ENCODE data around the gene PITPNC1.
"Not testable (repeated sequence)": the region's sequence is repeated elsewhere in the genome, so short reads cannot be mapped to it uniquely, and the experiment has no call there.

Gene PITPNC1

GRCh38 chr17:67403483-67403882 lies 26.4 kb downstream of the PITPNC1 start:
- Mint-ChIP-seq H3K36me3 (peaks cover 10% of the 10 kb centered on the region), H3K4me3 (no peak overlapping the region), H3K27ac (peak overlapping the region; percentile 78), H3K4me1 (peaks cover 57% of the 10 kb centered on the region), H3K9me3 (no peaks in the 10 kb centered on the region)
- ATAC-seq, result no peak
- DNase-seq (ENCODE audit: low spot score in 2 of 2), result no peak

- ATAC-seq; DNase-seq (ENCODE audit: low spot score in 2 of 2); H3K9me3 Mint-ChIP-seq; H3K36me3 Mint-ChIP-seq: not testable (repeated sequence)
- peaks cover 47% of the 10 kb centered on the region for H3K4me1 Mint-ChIP-seq
- peak overlapping the region; percentile 8 for H3K4me3 Mint-ChIP-seq
- H3K27ac Mint-ChIP-seq, result peak overlapping the region; percentile 24
Observed at GRCh38 chr17:67408455-67408830, 31.4 kb downstream of the PITPNC1 start.

GRCh38 chr17:67411397-67411796 lies 34.3 kb downstream of the PITPNC1 start:
- Mint-ChIP-seq H3K4me1 (peaks cover 49% of the 10 kb centered on the region), H3K9me3 (no peaks in the 10 kb centered on the region), H3K4me3 (no peak overlapping the region), H3K27ac (peak overlapping the region; percentile 26), H3K36me3 (no peaks in the 10 kb centered on the region)
- no peak for DNase-seq (ENCODE audit: low spot score in 2 of 2)
- ATAC-seq, result no peak

- Mint-ChIP-seq H3K4me3 (no peak overlapping the region), H3K9me3 (no peaks in the 10 kb centered on the region), H3K36me3 (no peaks in the 10 kb centered on the region), H3K4me1 (peaks cover 44% of the 10 kb centered on the region), H3K27ac (peak overlapping the region; percentile 26)
- no peak for DNase-seq (ENCODE audit: low spot score in 2 of 2)
- ATAC-seq, result no peak
Observed at GRCh38 chr17:67412032-67412431, 35.0 kb downstream of the PITPNC1 start.

- ATAC-seq, result no peak
Observed at GRCh38 chr17:67412941-67413340, 35.9 kb downstream of the PITPNC1 start.

GRCh38 chr17:67413388-67413787 lies 36.3 kb downstream of the PITPNC1 start:
- Mint-ChIP-seq H3K4me1 (peaks cover 51% of the 10 kb centered on the region), H3K4me3 (no peak overlapping the region), H3K27ac (peak overlapping the region; percentile 77), H3K36me3 (no peaks in the 10 kb centered on the region), H3K9me3 (no peaks in the 10 kb centered on the region)
- ATAC-seq, result no peak
- no peak for DNase-seq (ENCODE audit: low spot score in 2 of 2)

More at GRCh38 chr17:67412941-67413340, 35.9 kb downstream of the PITPNC1 start:
- DNase-seq (ENCODE audit: low spot score in 2 of 2), result no peak
- Mint-ChIP-seq H3K4me3 (no peak overlapping the region), H3K9me3 (no peaks in the 10 kb centered on the region), H3K36me3 (no peaks in the 10 kb centered on the region), H3K27ac (peak overlapping the region; percentile 77), H3K4me1 (peaks cover 48% of the 10 kb centered on the region)

- Mint-ChIP-seq H3K4me3 (no peak overlapping the region), H3K9me3 (no peaks in the 10 kb centered on the region), H3K36me3 (no peaks in the 10 kb centered on the region), H3K4me1 (peaks cover 52% of the 10 kb centered on the region), H3K27ac (no peak overlapping the region)
- ATAC-seq (no peak), DNase-seq (ENCODE audit: low spot score in 2 of 2) (no peak)
Observed at GRCh38 chr17:67414130-67414529, 37.0 kb downstream of the PITPNC1 start.

GRCh38 chr17:67414559-67414958 lies 37.5 kb downstream of the PITPNC1 start:
- Mint-ChIP-seq H3K4me1 (peaks cover 57% of the 10 kb centered on the region), H3K9me3 (no peaks in the 10 kb centered on the region), H3K27ac (no peak overlapping the region), H3K36me3 (no peaks in the 10 kb centered on the region), H3K4me3 (no peak overlapping the region)
- ATAC-seq (no peak), DNase-seq (ENCODE audit: low spot score in 2 of 2) (no peak)

- Mint-ChIP-seq H3K4me1 (peaks cover 64% of the 10 kb centered on the region), H3K36me3 (no peaks in the 10 kb centered on the region), H3K9me3 (no peaks in the 10 kb centered on the region), H3K4me3 (no peak overlapping the region), H3K27ac (peak overlapping the region; percentile 55)
- DNase-seq (ENCODE audit: low spot score in 2 of 2) (no peak), ATAC-seq (no peak)
Observed at GRCh38 chr17:67415291-67415690, 38.2 kb downstream of the PITPNC1 start.

- H3K4me1 Mint-ChIP-seq, result peaks cover 72% of the 10 kb centered on the region
- H3K36me3 Mint-ChIP-seq, result no peaks in the 10 kb centered on the region
- DNase-seq (ENCODE audit: low spot score in 2 of 2) (no peak), ATAC-seq (no peak)
- no peak overlapping the region for H3K4me3 Mint-ChIP-seq
- no peaks in the 10 kb centered on the region for H3K9me3 Mint-ChIP-seq
- no peak overlapping the region for H3K27ac Mint-ChIP-seq
Observed at GRCh38 chr17:67417507-67417906, 40.4 kb downstream of the PITPNC1 start.

GRCh38 chr17:67420994-67421393 lies 43.9 kb downstream of the PITPNC1 start:
- DNase-seq (ENCODE audit: low spot score in 2 of 2) (no peak), ATAC-seq (no peak)
- H3K36me3 Mint-ChIP-seq, result no peaks in the 10 kb centered on the region
- H3K9me3 Mint-ChIP-seq, result no peaks in the 10 kb centered on the region
- H3K4me1 Mint-ChIP-seq, result peaks cover 82% of the 10 kb centered on the region
- peak overlapping the region; percentile 91 for H3K27ac Mint-ChIP-seq
- peak overlapping the region; percentile 32 for H3K4me3 Mint-ChIP-seq

GRCh38 chr17:67421869-67422273 lies 44.8 kb downstream of the PITPNC1 start:
- H3K4me3 Mint-ChIP-seq, result peak overlapping the region; percentile 32
- DNase-seq (ENCODE audit: low spot score in 2 of 2) (peak; percentile 24 to 73), ATAC-seq (peak; percentile 99)
- peak overlapping the region; percentile 91 for H3K27ac Mint-ChIP-seq
- no peaks in the 10 kb centered on the region for H3K36me3 Mint-ChIP-seq
- H3K4me1 Mint-ChIP-seq, result peaks cover 82% of the 10 kb centered on the region
- H3K9me3 Mint-ChIP-seq, result no peaks in the 10 kb centered on the region

- ATAC-seq, result peak; percentile 59
- not testable (repeated sequence) for H3K9me3 Mint-ChIP-seq; DNase-seq (ENCODE audit: low spot score in 2 of 2); H3K36me3 Mint-ChIP-seq
- peak overlapping the region; percentile 13 for H3K4me3 Mint-ChIP-seq
- H3K27ac Mint-ChIP-seq, result peak overlapping the region; percentile 91
- peaks cover 81% of the 10 kb centered on the region for H3K4me1 Mint-ChIP-seq
Observed at GRCh38 chr17:67422296-67422695, 45.2 kb downstream of the PITPNC1 start.

GRCh38 chr17:67422897-67423296 lies 45.8 kb downstream of the PITPNC1 start:
- ATAC-seq, result no peak
- no peak for DNase-seq (ENCODE audit: low spot score in 2 of 2)
- H3K4me3 Mint-ChIP-seq, result peak overlapping the region; percentile 13
- no peaks in the 10 kb centered on the region for H3K9me3 Mint-ChIP-seq
- H3K27ac Mint-ChIP-seq, result peak overlapping the region; percentile 91
- H3K4me1 Mint-ChIP-seq, result peaks cover 75% of the 10 kb centered on the region
- no peaks in the 10 kb centered on the region for H3K36me3 Mint-ChIP-seq

- ATAC-seq, result no peak
- peaks cover 49% of the 10 kb centered on the region for H3K4me1 Mint-ChIP-seq
Observed at GRCh38 chr17:67425571-67426160, 48.6 kb downstream of the PITPNC1 start.

GRCh38 chr17:67427424-67427823 lies 50.3 kb downstream of the PITPNC1 start:
- Mint-ChIP-seq H3K4me3 (no peak overlapping the region), H3K27ac (no peak overlapping the region), H3K36me3 (no peaks in the 10 kb centered on the region), H3K9me3 (no peaks in the 10 kb centered on the region), H3K4me1 (peaks cover 45% of the 10 kb centered on the region)
- DNase-seq (ENCODE audit: low spot score in 2 of 2), result no peak
- ATAC-seq, result no peak

More at GRCh38 chr17:67425571-67426160, 48.6 kb downstream of the PITPNC1 start:
- Mint-ChIP-seq H3K9me3 (no peaks in the 10 kb centered on the region), H3K36me3 (no peaks in the 10 kb centered on the region), H3K27ac (peak overlapping the region; percentile 76), H3K4me3 (no peak overlapping the region)
- DNase-seq (ENCODE audit: low spot score in 2 of 2), result no peak
